ENCODE results near the gene CA4.

DNA sequence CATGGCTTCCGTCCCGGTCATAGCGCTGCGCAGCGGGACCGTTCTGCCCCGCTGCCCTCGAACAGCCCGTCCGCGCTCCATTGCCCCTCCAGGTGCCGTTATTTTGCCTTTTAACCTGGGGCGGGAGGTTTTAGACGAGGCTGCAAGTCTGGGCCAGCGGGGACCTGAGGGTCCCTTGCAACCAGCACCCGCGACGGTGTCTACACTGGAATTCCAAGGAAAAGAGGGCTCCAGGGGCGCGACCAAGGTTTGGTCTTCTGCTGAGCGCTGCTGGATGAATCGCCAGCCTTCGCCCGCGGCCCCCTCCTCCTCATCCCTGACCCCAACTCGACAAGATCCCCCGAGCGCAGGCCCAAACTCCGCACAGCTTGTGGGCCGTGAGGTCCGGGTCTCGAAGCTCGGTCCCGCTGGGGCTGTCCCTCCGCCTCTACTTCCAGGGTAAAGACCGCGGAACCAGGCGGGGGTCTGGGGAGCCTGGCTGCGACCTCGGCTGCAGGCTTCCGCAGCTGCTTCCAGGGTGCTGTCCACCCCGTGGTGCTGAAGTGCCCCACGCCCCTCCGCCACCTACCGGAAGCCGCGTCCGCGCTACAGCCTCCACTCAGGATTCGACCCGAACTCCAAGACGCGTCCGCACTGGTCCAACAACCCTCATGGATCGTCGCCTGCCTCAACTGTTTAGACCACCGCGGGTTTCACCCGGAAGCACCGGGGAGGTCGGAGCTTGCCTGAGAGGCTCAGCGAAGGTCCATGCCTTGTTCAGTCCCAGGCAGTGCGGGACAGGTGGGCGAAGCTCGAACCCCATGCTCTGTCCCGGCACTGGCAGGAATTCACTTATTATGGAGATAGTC lies 10.1 kb upstream of the CA4 start:
- TF ChIP-seq, protein P1, sequence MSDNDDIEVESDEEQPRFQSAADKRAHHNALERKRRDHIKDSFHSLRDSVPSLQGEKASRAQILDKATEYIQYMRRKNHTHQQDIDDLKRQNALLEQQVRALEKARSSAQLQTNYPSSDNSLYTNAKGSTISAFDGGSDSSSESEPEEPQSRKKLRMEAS (IDR thresholded peaks at IDR 0.05) = peak; percentile 81
- no peak for TF ChIP-seq EP300 (IDR thresholded peaks at IDR 0.05; ENCODE audit: borderline replicate concordance)
- no peak for TF ChIP-seq CREB1 (IDR thresholded peaks at IDR 0.05; ENCODE audit: low read depth)
- no peak for TF ChIP-seq CEBPB (IDR thresholded peaks at IDR 0.05)
- TF ChIP-seq, protein P2, sequence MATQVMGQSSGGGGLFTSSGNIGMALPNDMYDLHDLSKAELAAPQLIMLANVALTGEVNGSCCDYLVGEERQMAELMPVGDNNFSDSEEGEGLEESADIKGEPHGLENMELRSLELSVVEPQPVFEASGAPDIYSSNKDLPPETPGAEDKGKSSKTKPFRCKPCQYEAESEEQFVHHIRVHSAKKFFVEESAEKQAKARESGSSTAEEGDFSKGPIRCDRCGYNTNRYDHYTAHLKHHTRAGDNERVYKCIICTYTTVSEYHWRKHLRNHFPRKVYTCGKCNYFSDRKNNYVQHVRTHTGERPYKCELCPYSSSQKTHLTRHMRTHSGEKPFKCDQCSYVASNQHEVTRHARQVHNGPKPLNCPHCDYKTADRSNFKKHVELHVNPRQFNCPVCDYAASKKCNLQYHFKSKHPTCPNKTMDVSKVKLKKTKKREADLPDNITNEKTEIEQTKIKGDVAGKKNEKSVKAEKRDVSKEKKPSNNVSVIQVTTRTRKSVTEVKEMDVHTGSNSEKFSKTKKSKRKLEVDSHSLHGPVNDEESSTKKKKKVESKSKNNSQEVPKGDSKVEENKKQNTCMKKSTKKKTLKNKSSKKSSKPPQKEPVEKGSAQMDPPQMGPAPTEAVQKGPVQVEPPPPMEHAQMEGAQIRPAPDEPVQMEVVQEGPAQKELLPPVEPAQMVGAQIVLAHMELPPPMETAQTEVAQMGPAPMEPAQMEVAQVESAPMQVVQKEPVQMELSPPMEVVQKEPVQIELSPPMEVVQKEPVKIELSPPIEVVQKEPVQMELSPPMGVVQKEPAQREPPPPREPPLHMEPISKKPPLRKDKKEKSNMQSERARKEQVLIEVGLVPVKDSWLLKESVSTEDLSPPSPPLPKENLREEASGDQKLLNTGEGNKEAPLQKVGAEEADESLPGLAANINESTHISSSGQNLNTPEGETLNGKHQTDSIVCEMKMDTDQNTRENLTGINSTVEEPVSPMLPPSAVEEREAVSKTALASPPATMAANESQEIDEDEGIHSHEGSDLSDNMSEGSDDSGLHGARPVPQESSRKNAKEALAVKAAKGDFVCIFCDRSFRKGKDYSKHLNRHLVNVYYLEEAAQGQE (IDR thresholded peaks at IDR 0.05; ENCODE audit: low read depth) = peak; percentile 100
- TF ChIP-seq TAF1 (IDR thresholded peaks at IDR 0.05; ENCODE audit: low read depth) = no peak

Data from Ishikawa (cell line).